NCI-H524 (cell line): ENCODE data around the gene ALG8.
"Not testable (repeated sequence)": the region's sequence is repeated elsewhere in the genome, so short reads cannot be mapped to it uniquely, and the experiment has no call there.

Experiments used
- DNase-seq, 2 experiments: peaks; one replicate each; lab custom pipeline; 2025; lab: John Stamatoyannopoulos, UW

The ALG8 gene

DNA sequence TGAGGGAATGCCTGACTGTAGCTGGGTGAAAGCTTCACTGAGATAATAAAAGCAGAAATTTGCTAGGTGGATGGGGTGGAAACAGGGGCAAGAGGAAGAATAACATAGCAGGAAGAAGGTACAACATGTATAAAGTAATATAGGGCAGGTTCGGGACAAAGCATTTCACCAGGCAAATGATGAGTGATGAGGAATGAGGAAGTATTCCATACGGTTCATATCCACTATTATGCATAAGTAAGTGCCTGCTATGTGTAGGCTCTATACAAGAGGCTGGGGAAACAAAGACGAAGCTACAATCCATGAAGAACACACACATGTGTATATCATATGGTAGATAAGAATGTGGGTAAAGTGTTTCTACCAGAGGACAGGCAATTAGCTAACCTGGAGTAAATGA is 67.7 kb downstream of the ALG8 start:
- DNase-seq, result no peak

DNA sequence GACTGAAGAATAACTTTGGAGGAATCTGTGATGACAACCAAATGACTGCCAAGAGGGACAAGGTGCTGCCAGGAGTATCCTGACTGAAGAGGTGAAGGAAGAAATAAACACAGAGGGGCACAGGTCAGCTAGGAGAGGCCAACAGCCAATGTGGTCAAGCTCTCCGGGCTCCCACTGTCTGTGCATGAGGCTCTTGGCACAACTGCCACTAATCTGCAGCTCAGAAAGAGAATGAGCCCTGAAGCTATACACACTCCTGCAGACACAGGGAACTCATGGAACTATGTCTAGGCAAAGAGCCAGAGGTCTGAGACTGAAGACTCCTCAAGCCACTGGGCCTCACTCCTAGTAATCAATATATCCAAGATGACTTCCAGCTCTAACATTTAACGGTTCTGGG is 68.8 kb downstream of the ALG8 start:
- DNase-seq, result no peak

- no peak for DNase-seq
Measured at GRCh38 chr11:78069465-78069864, 70.0 kb downstream of the ALG8 start.

GRCh38 chr11:78067704-78068103 is 71.7 kb downstream of the ALG8 start:
- no peak for DNase-seq

GRCh38 chr11:78066471-78066870 is 73.0 kb downstream of the ALG8 start:
- no peak for DNase-seq

- DNase-seq, result no peak
Measured at GRCh38 chr11:78065203-78065602, 74.2 kb downstream of the ALG8 start.

DNA sequence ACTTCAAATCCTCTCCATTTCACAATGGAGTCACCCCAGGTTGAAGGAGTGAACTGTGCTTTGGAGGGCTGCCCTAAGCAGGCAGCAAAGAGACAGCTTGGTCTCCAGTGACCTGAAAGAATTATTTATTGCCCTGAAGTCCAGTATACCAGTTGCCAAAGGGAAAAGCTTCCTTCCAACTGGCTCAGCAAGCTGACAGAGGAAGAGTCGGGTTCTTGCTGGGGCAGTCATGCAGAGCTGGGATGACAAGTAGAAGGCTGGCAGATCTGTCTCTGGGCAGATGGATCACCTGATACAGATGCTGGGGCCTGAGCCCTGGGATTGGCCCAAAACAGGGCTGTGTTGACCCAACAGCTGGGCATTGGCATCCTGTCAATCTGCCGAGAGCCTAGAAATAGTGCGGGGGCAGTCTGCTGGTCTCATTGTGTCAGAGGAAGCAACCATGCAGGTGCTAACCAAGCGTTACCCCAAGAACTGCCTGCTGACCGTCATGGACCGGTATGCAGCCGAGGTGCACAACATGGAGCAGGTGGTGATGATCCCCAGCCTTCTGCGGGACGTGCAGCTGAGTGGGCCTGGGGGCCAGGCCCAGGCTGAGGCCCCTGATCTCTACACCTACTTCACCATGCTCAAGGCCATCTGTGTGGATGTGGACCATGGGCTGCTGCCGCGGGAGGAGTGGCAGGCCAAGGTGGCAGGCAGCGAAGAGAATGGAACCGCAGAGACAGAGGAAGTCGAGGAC is 75.8 kb downstream of the ALG8 start, which contains the start of gene THRSP:
Gene THRSP, plus strand, starts transcription at position 422 of the 742 bp plus-strand sequence. Its CDS starts 21 bp downstream, at position 443.
- no peak for DNase-seq

DNA sequence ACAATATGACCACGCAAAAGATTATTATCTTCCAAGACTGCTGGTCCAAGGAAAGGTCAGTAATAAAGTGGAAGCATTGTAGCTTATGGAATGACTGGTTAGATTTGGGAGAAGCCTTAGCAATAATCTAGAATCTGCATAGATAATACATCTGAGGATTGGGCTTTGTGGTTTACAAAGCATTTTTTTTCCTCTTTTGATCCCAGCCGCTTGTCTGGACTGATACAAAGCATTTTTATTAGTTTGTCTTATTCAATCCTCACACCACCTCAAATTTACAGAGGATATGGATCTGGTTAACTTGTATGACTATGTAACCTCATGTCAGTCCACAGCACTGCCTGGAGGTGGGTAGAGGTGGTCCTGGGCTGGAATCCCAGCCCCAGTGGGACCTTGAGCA is 76.8 kb downstream of the ALG8 start:
- no peak for DNase-seq

DNA sequence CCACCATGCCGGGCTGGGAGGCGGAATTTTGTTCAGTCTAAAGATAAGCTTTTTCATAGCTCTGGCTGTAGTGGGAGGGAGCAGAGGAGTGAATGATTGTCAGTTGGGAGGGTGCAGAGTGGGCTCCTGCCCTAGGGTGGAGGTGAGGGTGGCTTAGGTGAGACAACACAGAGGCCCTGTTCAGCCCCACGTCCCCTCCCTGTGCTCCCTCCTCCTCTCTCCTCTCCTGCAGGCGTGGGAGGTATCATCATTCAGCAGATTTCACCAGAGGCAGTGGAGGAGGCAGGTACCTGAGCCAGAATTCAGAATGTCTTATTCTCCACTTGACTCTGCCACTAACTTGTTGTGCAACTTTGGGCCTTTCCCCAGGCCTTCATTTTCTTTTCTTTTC is 77.5 kb downstream of the ALG8 start:
- DNase-seq, result no peak

DNA sequence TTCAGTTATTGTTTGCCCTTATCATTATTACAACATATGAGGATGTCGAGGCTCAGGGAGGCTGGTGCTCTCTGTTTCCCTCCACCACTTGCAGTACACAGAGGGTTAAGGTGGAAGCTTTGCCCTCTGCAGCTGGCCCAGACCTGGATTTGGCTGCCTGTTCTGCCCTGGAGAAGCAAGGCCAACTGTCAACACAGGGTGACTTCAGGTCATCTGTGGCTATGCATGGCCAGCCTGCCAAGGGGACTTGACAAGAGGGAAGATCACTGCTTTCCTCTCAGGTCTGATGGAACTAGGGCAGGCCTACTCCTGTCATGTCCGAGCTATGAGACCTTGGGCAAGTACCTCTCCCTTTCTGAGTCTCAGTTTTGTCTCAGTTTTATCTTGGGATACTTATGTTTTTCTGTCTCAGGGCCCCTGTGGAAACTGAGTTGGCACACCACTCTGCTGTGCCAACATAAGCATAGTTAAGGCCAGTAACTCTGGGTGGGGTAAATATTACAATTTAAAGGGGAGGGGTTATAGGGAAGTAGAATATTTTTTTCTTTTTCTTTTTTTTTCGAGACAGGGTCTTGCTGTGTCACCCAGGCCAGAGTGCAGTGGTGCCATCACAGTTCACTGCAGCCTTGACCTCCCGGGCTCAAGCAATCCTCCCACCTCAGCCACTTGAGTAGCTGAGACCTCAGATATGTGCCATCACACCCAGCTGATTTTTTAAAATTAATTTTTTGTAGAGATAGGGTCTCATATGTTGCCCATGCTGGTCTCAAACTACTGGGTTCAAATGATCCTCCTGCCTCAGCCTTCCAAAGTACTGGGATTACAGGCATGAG is 78.1 kb downstream of the ALG8 start:
- no peak for DNase-seq

- DNase-seq, result no peak
Measured at GRCh38 chr11:78060533-78060932, 78.9 kb downstream of the ALG8 start.

DNA sequence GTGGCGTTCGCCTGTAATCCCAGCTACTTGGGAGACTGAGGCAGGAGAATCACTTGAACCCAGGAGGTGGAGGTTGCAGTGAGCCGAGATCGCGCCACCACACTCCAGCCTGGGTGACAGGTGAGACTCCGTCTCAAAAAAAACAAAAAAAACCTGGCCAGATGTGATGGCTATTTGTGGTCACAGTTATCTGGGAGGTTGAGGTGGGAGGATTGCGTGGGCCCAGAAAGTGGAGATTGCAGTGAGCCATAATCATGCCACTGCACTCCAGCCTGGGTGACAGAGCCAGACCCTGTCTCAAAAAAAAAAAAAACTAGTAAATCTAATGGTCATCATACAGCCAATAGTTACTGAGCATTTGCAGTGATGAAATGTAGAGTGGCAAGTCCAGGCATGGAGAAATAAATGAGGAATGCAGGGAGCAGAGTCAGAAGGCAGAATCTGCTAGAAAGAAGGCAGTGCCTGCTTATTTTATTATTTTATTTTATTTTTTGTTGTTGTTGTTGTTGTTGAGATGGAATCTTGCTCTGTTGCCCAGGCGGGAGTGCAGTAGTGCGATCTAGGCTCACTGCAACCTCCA is 79.6 kb downstream of the ALG8 start:
- DNase-seq, result not testable (repeated sequence)

- no peak for DNase-seq
Measured at GRCh38 chr11:78057462-78058055, 81.9 kb downstream of the ALG8 start.

DNA sequence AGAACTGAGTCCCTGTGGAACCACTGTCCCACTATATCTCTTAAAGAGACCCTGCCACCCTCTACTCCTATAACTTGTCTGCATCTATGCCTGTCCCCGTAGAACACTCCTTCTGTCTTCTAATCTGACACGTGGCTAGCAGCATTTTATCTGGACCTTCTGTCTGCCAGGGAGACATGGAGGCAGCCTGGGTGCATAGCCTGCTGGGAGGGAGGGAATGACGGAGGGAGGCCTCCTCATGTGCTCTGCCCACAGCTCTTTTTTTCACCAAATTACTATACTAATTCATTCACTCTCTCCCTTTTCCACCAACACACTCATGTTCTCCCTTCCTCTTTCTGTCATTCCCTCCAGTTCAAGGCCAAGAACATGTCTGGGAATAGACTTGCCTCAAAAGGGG is 83.3 kb downstream of the ALG8 start:
- DNase-seq, result no peak

DNA sequence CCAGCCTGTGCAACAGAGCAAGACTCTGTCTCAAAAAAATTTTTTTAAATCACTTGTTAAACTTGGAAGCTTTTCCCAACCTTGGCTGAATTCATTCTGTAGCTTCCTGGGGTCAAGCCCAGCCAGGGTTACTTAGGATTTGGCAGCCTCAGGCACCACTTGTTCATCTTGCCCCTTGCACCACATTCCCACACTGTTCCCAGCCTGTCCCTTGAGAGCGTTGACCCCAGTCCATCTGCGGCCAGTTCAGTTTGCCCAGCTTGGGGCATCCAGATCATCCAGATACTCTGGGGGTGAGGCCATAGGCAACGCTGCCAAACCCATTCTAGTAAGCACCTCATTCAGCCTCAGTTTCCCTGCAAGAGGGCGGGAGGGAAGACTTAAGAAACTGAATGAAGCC is 84.5 kb downstream of the ALG8 start:
- DNase-seq, result no peak

DNA sequence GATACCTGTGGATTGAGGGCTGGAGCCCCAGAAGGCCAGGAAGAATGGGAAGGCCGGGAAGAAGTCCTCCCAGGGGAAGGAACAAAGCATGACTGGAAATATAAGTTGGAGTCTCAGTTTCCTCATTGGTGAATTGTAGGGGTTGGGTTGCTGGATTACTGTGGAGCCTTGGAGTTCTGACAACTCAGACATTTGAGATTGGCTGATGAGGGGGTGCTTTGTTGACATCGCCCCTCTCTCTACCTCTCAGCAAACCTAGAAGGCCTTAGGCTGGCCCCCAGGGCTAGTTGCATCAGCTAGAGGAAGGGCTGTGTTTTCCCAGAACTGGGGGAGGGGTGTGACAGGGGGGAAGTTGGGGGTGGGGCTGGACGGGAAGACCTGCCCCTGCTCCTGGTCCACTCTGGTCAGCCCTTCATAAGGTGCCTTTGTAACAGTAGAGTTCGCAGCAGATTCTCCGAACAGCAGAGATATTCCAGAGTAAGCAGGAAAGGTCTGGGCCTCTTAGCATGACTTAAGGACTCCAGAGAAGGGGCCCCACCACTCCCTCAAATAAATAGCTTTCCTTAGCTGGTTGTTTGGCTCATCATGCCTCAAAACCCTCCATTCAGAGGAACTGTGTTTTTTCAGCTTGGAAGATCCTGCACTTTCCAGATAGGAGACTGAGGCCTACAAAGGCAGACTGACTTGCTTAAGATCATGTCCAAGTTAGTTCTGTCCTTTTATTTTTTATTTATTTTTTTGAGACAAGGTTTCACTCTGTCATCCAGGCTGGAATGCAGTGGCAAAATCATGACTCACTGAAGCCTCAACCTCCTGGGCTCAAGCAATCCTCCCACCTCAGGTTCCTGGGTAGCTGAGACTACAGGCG is 88.2 kb downstream of the ALG8 start:
- no peak for DNase-seq
